G401 (cell line): ENCODE results near the gene LCT. TPM values are rescaled to one million over a fixed set of nuclear protein-coding genes. Genes with fewer than 3 reads are reported as not detected.

Experiments used
- DNase-seq: peaks from one replicate; pipeline ENCODE4 v3.0.0-alpha.2; 2015; ENCODE audit warnings: low spot score
- in situ Hi-C: cut with HindIII; loops from 2 replicates; pipeline ENCODE4 v1.10.0; 2016; ENCODE audit warnings: low sequenced_read_pairs, mixed read lengths
- total RNA-seq: library from RNA; depleted of rRNA; stranded (reverse); fragments of >200 nt; shearing (Covaris generic); gene quantifications from 2 replicates; pipeline ENCODE4 v1.2.3, GENCODE V29; 2014; rRNA removed

The LCT gene
- total RNA-seq, 1 experiment from 2014 or later: not detected

DNA sequence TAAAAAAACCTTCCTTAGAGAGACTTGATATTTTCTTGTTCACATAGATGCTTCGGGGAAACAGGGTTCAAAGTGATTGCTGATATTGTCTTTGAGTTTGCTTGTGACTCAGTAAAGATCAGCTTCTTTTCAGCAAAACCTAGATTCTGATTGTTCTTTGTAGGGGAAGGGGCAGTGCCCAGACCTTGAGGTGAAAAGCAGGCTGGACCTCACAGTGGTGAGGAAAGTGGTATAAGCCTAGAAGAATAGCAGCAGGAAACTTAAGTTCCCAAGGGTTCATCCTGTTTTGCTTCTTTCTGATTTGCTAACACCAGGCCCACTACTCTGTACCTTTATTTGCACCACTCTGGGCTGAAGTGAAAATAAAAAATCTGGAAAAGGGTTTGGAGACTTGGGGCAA, 74.5 kb downstream of the LCT start:
- in situ Hi-C loops: no loop called here
- DNase-seq: no peak

DNA sequence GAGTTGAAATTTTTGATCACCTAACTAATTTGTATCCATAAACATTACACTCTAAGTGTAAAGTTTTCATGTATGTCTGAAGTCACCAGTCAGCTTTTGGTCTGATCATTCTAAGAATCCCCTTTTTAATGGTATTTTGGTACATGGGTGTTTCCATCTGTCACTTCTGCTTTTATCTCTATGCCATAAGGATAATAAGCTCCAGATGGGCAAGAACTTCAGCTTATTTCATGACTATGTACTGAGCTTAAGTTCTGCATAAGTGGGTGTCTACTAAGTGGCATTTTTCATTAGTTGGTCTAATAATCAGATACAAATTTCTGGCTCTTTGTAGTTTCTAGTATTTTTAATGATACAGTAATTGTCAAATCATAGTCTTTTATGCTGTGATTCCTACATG, 75.0 kb downstream of the LCT start:
- in situ Hi-C loops: no loop called here
- no peak for DNase-seq

DNA sequence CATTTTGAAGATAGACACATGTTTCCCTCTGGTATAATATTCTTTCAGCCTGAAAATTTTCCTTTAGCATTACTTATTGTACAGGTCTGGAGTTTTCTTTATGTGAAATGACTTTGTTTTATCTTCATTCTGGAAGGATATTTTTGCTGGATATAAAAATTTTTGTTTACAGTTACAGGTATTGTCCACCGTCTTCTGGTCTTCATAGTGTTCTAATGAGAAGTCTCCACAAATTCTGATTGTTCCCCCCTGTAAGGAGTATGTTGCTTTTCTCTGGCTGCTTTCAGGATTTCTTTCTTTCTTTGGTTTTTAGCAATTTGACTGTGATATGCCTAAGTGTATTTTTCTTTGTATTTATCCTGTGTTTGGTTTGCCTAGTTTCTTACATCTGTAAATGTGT, 80.3 kb downstream of the LCT start:
- in situ Hi-C loops: no loop called here
- no peak for DNase-seq

DNA sequence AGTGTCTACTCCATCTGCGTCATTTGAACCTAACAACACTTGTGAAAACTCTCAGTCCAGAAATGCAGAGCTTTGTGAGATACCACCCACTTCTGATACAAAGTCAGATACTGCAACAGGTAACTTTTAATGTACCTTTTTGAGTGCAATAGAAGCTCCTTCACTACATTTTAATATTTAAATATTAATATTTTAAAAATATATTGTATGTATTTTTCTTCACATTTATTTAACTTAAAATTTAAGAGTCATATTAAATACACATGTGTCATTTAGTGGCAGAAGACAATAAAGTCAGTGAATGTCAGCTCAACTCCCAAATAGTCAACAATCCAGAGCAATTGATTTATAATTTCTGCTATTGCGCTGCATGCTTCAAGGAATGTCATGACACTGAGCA, 81.4 kb downstream of the LCT start:
- DNase-seq: no peak
- in situ Hi-C loops: no loop called here

DNA sequence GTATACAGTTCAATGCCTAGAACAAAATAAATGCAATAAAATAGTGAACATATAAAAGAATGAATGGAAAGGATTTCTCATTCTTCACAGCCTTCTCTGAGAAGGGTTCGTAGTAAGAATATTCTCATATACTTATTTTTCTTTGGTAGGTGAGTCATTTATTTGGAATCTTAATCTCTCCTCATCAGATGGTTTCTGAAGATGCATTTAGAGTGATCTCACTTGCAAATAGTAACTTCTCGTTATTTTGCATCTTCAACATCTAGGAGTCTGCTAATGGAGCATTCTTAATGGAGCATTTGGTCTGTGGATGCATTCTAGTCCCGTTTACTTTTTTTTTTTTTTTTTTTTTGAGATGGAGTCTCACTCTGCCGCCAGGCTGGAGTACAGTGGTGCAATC, 91.4 kb downstream of the LCT start:
- DNase-seq: no peak
- in situ Hi-C loops: no loop called here

DNA sequence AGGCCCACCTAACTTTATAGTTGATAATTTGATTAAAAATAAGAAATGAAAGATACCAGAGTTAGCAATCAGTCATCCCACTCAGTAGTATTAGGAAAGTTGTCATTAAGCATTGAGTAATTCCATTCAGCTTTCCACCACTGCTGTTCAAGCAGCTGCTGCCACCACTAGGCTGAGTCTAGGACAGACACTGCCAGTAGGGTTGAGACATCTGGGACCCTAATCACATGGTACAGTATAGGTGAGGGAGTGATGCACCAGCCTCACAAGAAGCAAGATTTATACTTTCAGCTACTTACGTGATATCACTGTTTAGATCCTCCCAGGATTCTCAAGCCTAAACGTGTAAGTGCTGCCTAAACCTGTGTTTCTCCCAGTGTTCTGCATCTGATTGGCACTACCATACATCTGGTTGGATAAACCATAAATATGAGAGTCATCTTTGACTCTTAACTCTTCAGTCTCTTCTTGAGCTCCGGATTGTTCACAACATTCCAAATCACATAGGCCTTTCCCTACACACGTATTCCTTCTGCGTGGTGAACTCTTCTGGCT, 92.1 kb downstream of the LCT start:
- peak; percentile 8 for DNase-seq
- in situ Hi-C loops: no loop called here

DNA sequence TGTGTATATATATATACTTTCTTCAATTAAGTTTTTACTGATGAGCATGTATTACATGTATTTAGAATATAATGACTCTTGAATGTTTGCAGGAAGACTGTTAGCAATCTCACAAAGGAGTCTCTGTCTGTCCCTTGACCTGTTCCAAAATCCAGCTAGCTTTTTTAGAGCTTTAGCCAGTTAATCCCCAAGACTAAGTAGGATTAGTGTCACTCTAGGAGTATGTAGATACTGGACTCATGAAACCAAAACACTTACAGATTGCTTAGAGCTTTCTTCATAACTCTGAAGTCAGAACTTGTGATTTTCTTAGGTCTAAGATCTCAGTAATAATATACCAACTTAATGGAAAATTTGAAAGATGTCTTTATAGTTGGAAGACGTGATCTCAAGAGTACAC, 93.1 kb downstream of the LCT start:
- in situ Hi-C loops: no loop called here
- DNase-seq: no peak

DNA sequence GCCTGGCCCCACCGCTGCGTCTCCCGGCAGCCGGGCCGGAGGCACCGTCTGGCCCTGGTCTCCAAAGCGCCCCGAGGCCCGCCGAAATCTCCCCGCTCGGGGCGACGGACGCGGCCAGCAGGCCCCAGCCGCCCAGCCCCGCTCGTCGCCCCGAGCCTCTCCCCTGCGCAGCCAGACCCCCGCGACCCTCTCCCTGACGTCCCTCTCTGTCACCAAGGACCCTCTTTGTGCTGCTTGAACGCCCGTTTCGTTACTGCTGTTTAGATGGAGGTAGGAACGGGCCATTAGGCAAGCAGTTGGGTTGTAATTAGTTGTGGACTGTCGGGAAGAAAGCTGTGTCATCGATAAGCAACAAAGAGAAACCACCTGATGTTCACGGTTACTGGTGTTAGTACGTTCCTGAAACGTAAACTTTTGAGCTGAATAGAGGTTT, 94.6 kb downstream of the LCT start:
- peak; percentile 47 for DNase-seq
- in situ Hi-C loops: no loop called here

DNA sequence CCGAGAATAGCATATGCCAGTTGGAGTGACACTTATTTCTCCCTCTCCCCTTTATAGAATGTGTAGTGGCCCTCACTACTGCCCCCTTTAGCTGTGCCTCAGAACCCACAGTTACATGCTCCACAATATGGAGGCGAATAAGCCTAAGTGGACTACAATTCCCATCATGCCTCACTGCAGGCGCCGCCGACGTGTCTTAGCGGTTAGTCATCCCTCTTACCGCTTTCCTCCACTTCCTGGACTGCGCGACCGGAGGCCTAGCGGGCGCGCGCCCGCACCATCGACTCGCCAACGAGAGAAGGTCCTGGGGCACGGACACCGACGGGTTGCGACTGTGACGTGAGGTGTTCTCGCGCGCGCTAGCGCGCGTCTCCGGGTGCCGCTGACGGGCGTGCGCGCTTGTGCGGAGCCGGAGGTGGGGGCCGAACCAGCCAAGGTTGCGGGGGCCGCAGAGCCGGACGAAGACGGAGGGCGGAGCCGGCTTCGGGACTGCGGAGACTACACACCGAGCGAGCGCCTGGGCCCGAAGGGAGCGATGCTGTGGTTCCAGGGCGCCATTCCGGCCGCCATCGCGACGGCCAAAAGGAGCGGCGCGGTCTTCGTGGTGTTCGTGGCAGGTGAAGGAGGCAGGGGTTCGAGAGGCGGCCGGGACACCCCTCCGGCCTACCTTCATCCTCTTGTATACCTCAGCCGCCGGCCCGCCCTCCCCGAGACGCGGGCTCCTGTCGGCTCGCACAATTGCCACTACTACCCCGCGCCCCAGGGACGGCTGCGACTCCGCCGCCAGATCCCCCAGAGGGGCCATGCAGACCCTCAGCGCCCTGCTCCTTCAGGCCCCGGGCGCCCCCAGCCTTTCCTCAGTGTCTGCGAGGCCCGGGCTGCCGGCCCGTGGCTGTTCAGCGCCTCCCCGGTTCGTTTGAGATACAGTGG, 95.3 kb downstream of the LCT start, which contains the start of gene UBXN4:
Gene UBXN4 (plus strand): TSS at position 461 of the 930 bp plus-strand sequence. CDS start 75 bp downstream, at position 536.
- DNase-seq: peak; percentile 99
- in situ Hi-C loops: no loop called here

DNA sequence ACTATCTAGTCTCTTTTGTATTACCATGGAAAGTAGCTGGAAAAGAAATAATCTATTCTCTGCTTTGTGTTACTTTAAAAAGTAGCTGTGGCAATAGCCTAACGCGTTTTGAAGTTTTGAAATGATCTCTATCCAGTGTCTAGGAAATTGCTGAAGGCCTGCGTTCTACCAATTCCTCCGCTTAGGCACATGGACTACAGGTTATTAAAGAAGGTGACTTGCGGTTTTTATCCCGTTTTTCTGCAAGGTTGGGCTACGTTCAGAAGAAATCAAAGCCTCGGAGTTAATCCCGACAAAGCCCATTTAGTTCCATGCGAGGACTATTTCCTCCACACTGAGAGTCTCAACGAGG, 96.0 kb downstream of the LCT start:
- in situ Hi-C loops: no loop called here
- no peak for DNase-seq

DNA sequence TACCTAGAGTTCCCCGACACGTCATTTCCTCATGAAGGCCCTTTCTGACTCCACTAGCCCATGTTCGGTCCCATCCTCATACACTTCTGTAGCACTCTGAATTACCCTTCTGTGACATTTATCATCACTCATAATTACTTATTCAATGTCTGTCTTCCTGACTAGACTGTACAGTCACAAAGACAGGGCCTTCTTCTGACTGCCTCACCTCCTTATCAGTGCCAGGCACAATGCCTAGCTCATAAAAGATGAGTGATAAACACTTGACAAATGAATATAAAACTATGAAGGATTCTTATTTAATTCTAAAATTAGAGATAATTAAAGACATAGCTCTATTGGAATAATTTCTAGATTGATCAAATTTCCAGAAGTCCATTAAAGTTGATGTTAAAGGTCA, 96.8 kb downstream of the LCT start:
- in situ Hi-C loops: no loop called here
- DNase-seq: no peak

Other genes starting within 250 kb of the LCT start
- gene UBXN4, start 95.3 kb downstream of the LCT start, total RNA-seq: 58.6 and 73.5 TPM in 2 replicates
- gene MCM6, start 39.3 kb upstream of the LCT start, total RNA-seq: 72.6 and 95.4 TPM in 2 replicates
- gene DARS1, start 148.4 kb upstream of the LCT start, total RNA-seq: 89.1 and 113 TPM in 2 replicates